HG02981 (cell line): ENCODE results near the gene LPIN2.
"Not testable (repeated sequence)": the region's sequence is repeated elsewhere in the genome, so short reads cannot be mapped to it uniquely, and the experiment has no call there.

ENCODE experiments used
- ATAC-seq: cut with Tn5 transposase; IDR thresholded peaks from one replicate; pipeline ENCODE4 v1.9.1; 2021; ENCODE audit warnings: mild to moderate bottlenecking, moderate library complexity; ENCODE audit not compliant: unreplicated experiment

LPIN2 gene, protein sequence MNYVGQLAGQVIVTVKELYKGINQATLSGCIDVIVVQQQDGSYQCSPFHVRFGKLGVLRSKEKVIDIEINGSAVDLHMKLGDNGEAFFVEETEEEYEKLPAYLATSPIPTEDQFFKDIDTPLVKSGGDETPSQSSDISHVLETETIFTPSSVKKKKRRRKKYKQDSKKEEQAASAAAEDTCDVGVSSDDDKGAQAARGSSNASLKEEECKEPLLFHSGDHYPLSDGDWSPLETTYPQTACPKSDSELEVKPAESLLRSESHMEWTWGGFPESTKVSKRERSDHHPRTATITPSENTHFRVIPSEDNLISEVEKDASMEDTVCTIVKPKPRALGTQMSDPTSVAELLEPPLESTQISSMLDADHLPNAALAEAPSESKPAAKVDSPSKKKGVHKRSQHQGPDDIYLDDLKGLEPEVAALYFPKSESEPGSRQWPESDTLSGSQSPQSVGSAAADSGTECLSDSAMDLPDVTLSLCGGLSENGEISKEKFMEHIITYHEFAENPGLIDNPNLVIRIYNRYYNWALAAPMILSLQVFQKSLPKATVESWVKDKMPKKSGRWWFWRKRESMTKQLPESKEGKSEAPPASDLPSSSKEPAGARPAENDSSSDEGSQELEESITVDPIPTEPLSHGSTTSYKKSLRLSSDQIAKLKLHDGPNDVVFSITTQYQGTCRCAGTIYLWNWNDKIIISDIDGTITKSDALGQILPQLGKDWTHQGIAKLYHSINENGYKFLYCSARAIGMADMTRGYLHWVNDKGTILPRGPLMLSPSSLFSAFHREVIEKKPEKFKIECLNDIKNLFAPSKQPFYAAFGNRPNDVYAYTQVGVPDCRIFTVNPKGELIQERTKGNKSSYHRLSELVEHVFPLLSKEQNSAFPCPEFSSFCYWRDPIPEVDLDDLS

DNA sequence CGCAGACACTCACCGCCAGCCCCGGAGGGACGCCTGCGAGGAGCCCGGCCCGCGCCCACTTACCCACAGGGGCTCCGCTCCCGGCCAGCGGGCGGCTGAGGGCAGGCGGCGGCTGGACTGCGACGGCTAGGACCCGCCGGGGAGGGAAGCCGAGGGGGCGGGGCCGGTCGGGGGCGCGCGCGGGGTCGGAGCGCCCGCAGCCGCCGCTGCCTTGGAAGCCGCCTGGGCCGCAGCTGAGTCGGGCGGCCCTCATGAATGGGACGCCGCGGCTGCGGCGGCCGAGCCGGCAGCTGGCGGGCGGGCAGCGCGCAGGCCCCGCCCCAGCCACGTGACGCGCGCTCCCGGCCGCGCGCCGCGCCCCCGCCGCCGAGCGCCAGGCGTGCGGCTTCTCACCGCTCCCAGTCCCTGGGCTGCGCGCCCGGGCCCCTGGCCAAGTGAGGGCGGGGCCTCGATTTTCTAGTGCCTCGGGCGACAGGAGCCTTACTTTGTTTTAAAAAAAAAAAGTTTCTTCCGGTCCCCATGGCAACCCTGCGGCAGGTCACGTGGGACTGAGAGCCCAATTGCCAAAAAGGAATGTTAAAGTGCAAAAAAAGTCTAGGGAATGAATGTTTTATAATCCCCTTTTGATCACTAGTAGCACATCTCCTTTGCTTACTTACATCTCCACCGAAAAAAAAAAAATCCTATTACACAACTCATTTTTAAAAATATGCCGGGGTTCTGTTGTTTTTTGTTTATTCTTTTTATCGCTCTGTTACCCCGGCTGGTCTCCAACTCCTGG lies at the start of gene LPIN2:
LPIN2 (minus strand) TSS at position 121 of the 781 bp plus-strand sequence. CDS start 52,304 bp downstream, outside the sequence.
- ATAC-seq = peak; percentile 88

DNA sequence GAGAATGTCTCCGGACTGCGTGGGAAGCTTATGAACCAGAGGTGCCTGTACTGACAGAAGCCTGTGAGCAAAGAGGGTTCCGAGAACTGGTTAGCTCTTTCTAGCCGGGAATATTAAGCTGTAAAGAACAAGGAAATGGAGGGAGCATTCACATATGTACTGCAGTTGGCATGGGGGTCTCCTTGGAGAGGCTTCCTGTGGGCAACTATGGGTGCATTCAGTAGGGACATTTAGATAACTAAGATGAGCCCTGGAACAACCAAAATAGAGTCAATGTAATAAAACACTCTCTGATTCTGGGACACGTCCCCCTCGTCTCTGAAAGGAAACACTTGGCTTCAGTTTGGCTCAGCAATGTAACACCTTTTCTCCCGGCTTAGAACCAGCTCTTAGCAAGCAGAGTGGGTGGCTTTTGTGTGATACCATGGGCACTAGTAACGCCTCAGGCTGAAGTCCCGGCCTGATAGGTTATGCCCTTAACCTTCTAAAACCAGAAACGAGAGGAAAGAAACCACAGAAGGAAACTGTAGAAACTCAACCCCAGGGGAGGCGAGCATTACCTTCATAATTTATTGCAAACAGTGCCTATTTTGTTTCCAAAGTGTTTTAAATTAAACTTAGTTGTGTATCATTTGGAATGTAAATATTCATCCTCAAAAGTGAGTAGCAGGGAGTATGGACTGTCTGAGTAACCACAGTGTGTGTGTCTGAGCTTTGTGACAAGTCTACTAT lies 48.8 kb upstream of the LPIN2 start:
- ATAC-seq = no peak

DNA sequence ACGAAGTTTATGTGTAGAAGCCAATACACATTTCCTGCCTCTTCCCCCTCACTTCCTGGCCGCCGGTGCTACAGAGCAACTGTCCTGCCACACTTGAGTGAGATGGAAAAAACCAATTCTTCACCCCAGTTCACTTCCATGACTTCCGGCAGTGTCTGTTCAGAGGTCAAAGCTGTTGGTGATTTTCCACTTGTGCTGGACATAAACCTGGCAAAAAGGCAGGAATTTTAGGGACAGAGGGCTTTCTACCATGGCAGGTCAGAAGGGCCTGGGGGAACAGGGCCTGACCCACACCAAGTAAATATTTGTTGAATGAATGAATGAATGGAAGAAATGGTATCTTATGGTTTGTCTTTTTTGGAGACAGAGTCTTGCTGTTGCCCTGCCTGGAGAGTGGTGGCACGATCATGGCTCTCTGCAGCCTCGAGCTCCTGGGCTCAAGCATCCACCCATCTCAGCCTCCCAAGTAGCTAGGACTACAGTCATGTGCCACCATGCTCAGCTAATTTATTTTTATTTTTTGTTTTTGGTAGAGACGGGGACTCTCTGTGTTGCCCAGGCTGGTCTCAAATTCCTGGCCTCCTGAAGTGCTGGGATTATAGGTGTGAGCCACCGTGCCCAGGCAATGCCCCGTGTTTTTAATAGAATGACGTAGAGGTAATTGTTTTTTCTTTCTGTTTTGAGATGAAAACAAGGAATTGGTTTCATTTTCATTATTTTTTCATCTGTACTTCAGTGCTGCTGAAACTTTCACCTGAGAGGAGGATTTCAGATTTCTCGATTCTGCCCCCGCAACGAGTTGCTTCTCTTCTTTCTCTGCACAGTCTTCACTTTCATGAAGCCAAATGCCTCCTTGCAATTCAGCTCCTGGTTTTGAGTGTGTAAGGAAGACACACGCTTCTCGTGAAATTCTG lies 48.0 kb upstream of the LPIN2 start:
- ATAC-seq = no peak

DNA sequence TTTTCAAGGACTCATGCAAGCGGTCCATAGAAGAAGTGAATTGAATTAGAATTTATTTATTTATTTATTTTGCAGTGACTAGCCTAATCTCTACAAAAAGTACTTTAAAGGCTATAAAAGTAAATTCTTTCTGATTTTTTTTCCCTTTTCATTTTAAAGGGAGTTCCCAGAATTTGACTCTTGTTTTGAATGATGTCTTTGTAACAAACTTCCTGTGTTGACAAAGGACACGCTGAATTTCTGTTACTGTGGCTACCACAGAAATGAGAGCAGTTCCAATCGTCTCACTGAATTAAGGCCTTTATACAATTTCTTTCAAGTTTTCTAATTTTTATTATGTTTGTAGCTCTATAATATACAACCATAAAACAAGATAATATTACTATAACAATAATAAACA lies 46.3 kb upstream of the LPIN2 start:
- ATAC-seq = no peak

DNA sequence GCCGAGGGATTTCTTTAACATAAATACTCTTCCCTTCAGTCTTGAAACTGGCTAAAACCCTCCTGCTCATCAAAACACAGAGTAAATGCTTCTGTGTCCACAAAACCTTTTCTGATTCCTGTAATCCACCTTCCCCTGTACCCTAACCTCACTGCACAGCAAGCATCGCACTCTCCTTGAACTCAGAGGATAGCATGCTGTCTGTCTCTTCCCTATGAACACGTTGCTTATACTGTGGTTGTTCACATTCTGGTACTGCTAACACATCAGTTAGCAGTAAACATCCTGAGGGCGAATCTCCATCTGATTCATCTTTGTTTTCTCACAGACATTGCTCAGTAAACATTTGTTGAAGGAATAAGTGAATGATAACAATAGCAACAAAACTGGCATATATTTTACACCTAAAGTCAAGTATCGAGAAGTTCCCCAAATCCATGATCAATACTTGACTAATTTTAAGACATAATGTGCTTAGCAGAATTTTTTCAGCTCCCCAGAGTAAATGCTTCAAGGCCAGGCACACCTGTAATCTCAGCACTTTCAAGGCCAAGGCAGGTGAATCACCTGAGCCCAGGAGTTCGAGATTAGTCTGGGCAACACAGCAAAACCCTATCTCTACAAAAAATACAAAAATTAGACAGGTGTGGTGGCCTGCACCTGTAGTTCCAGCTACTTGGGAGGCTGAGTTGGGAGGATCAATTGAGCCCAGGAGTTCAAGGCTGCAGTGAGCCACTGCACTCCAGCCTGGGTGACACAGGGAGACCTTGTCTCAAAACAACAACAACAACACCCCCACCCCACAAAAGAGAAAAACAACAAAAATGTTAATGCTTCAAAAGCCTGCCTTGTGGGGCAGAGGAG lies 45.6 kb upstream of the LPIN2 start:
- no peak for ATAC-seq

DNA sequence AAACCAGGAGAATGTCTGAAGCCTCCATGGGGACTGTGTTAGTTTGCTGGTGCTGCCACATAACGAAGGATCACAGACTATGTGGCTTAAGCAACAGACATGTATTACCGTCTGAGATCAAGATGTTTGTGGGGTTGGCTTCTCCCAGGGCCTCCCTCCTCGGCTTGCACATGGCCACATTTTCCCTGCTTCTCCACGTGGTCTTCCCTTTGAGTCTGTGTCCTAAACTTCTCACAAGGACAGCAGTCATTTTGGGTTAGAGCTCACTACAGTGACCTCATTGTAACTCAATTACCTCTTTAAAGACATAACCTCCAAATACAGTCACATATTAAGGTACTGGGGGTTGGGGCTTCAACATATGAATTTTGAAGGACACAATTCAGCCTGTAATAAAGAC lies 44.6 kb upstream of the LPIN2 start:
- no peak for ATAC-seq

DNA sequence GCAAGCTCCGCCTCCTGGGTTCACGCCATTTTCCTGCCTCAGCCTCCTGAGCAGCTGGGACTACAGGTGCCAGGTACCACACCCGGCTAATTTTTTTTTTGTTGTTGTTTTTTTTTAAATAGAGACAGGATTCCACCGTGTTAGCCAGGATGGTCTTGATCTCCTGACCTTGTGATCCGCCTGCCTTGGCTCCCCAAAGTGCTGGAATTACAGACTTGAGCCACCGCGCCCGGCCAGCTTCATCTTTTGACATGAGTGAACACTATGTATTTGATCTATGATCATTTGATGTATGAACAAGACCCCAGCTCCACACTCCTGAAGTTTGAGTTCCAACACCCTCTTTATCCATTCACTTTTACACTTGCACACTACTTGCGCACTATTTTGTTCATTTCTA lies 43.4 kb upstream of the LPIN2 start:
- ATAC-seq = no peak

DNA sequence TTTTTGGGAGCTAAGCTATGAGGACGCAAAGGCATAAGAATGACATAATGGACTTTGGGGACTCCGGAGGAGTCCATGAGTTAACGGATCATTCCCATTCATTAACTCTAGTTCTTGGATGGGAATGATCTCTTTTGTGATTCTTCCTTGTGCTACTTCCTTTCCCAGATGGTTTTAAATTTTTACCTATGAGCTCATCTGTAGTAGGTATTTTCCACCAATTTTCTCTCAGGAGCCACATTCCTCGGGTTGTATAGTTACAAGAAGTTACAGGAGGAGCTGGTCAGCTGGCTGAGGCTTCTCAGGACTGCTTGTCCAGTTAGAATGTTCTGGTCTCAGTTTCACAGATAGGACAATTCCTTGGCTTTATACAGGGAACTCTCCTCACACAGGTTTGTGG lies 42.9 kb upstream of the LPIN2 start:
- ATAC-seq = no peak

DNA sequence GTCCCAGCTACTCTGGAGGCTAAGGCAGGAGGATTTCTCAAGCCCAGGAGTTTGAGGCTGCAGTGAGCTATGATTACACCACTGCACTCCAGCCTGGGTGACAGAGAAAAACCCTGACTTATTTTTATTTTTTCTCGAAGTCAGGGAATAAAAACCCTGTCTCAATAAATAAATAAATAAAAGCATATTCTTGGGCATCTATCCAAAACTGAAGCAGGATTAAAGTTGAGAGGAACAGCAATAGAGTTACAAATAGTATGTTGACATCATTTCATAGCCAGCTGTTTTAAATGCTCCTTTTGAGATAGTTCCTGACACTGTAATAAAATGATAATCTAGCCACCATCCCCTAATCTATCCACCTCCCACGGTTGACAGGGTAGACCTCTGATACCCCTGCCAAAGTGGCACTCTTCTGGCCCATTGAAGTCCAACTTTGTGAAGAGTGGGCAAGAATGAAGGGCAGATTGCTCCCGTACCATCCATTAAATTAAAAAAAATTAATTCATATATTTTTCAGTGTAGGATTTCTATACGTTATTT lies 42.3 kb upstream of the LPIN2 start:
- ATAC-seq = no peak

DNA sequence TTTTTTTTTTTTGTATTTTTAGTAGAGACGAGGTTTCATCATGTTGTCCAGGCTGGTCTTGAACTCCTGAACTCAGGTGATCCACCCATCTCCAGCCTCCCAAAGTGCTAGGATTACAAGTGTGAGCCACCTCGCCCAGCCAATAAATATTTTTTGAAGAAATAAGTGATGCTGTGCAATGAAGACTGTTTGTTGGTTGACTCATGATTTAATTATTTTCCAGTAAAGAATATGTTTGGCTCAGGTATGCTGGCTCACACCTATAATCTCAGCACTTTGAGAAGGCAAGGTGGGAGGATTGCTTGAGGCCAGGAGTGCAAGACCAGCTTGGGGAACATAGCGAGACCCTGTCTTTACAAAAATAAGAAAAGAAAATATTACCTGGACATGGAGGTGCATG lies 41.8 kb upstream of the LPIN2 start:
- ATAC-seq = no peak

DNA sequence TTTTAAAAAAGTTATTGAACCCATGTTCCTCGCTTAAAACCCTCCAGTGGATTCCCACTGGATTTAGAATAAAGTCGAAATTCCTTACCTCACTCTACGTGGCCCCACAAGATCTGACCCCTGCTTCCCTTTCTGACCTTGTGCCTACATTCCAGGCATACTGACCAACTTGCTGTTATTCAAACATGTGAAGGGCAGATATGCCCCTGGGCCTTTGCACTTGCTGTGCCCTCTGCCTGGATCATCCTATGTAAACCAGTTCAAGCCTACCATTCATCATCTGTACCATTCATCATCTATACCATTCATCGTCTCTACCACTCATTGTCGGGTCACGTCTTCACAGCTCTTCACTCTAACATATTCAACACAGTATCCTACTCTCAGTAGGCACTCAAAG lies 41.3 kb upstream of the LPIN2 start:
- no peak for ATAC-seq

DNA sequence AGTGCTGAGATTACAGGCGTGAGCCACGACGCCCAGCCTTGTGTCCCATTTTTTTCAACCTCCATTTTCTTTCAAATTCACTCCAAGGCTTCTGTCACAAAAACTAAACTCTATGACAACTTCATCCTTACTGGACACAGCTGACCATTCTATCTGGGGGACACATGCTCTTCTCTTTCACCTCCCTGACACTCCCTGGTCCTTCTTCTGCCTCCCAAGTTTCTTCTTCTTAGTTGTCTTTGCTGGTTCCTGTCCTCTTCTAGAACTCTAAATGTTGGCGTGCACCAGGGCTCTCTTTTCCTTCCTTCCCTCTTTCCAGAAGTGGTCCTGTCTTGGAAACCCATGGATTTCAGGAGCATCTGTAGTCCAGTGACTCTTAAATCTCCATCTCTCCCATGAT lies 40.1 kb upstream of the LPIN2 start:
- ATAC-seq = no peak

DNA sequence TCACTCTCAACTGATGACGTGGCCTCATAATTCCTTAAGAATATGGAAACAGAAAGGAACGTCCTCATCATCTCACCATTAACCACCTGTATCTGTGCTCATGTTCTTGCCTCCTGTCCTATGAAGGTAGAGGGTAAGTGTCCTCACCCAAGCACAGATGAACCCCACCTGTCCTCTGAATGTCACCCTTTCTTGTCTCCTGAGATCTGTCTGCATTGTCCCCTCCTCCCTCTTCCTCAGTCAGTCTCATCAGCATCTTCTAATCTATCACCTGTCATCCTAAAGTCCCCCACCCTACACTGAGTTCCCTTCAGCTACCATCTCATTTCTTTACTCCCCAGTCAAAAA lies 39.4 kb upstream of the LPIN2 start:
- no peak for ATAC-seq

DNA sequence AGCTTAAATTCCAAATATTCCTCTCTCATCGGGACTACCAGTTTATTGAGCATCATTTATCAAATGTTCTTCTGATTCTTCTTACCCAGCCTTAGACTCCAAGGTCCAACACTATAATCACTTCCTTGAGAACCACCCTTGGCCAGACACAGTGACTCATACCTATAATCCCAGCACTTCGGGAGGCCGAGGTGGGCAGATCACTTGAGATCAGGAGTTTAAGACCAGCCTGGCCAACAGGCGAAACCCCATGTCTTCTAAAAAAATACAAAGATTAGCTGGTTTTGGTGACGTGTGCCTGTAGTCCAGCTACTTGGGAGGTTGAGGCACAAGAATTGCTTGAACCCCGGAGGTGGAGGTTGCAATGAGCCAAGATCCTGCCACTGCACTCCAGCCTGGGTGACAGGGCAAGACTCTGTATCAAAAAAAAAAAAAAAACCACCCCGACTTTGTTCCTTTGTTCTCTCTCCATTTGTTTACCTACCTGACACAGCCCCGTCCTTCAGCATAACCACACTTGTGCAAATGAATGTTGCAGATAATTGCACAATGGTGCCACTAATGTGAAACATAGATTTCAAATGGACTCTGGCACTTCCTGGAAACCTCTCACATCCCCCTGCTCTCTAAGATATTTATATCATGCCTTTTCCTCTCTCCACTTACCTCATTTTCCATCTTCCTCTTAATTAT lies 38.9 kb upstream of the LPIN2 start:
- no peak for ATAC-seq

DNA sequence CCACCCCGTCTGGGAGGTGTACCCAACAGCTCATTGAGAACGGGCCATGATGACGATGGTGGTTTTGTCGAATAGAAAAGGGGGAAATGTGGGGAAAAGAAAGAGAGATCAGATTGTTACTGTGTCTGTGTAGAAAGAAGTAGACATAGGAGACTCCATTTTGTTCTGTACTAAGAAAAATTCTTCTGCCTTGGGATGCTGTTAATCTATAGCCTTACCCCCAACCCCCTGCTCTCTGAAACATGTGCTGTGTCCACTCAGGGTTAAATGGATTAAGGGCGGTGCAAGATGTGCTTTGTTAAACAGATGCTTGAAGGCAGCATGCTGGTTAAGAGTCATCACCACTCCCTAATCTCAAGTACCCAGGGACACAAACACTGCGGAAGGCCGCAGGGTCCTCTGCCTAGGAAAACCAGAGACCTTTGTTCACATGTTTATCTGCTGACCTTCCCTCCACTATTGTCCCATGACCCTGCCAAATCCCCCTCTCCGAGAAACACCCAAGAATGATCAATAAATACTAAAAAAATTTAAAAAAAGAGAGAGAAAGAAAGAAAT lies 37.0 kb upstream of the LPIN2 start:
- not testable (repeated sequence) for ATAC-seq

DNA sequence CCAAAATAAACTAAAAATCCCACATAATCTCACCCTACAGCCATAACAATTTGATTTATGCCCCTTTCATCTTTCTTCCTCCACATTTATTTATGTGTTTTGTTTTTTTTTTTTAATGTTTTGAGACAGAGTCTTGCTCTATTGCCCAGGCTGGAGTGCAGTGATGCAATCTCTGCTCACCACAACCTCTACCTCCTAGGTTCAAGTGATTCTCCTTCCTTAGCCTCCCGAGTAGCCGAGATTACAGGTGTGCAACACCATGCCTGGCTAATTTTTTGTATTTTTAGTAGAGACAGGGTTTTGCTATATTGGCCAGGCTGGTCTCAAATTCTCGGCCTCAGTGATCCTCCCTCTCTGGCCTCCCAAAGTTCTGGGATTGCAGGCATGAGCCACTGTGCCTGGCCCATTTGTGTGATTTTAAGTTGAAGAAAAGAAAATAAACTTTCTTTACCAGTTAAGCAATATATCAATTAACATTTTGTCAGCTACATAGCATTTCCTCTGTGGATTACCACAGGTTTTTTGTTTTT lies 35.9 kb upstream of the LPIN2 start:
- no peak for ATAC-seq

DNA sequence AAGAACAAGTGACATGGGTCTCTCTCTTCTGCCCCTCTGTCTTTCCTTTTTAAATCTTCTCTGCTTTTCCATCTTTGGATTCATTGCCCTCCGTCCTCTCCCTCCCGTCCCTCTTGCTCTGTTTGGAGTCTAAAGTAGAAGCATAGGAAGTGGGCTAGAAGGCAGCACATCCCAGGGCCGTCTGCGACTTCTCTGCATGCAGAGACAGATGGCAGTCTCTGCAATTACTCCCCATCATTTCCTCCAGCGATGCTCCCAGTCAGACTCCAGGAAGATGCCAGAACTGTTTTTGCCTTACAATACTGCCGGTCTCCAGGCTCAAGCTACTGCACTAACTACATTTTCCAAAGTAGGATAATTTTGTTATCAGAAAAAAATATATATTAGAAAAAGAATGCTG lies 35.2 kb upstream of the LPIN2 start:
- ATAC-seq = no peak
